ENCODE data around the gene FUT3.

Gene FUT3

GRCh38 chr19:5799247-5800241 lies 51.7 kb downstream of the FUT3 start:
- DNase-seq, result no peak

- no peak for DNase-seq
These were observed 53.0 kb downstream of the FUT3 start for GRCh38 chr19:5798244-5798643.

GRCh38 chr19:5795382-5795919 lies 55.8 kb downstream of the FUT3 start:
- no peak for DNase-seq

- DNase-seq, result no peak
These were observed 58.1 kb downstream of the FUT3 start for GRCh38 chr19:5793188-5793587.

Measured in NCI-H226 (cell line).